Liver (tissue), 3 donors: ENCODE results near the gene ZNF780A.

Source experiments
- CTCF ChIP-seq: fragments of 150-350 bp; IDR thresholded peaks from 2 replicates; pipeline ENCODE4 v1.5.1; 2017; ENCODE audit warnings: improper control_type of control experiment, low read depth, low read length; ENCODE audit not compliant: missing input control
- RAD21 ChIP-seq, 2 donors: IDR thresholded peaks; 2 replicates each; pipeline ENCODE4 v1.6.1; 2016; ENCODE audit warnings: antibody characterized with exemption in 2 of 2, mild to moderate bottlenecking in 2 of 2
- RXRA ChIP-seq, 2 donors: IDR thresholded peaks; 2 replicates each; pipeline ENCODE4 v1.6.1; 2017 to 2018; ENCODE audit warnings: antibody characterized with exemption in 2 of 2, mild to moderate bottlenecking in 1 of 2
- SP1 ChIP-seq: IDR thresholded peaks from 2 replicates; pipeline ENCODE4 v1.6.1; 2018; ENCODE audit warnings: antibody characterized with exemption, mild to moderate bottlenecking
- donor health status: healthy.
- donor health status: healthy.

- TF ChIP-seq CTCF, result no peak
- no peak for TF ChIP-seq SP1
- TF ChIP-seq RAD21 (IDR thresholded peaks at IDR 0.05), result no peak
- no peak for TF ChIP-seq RXRA (IDR thresholded peaks at IDR 0.05)
Observed at GRCh38 chr19:40081411-40081810, 9.3 kb downstream of the ZNF780A start.
